T follicular helper cell (primary cell): Measurements from ENCODE around the gene CDC42EP5.
"Not testable (repeated sequence)": the region's sequence is repeated elsewhere in the genome, so short reads cannot be mapped to it uniquely, and the experiment has no call there.

ENCODE experiments used
- DNase-seq: peaks from one replicate; pipeline ENCODE4 v3.0.0-alpha.2; 2020; ENCODE audit warnings: low read depth

The CDC42EP5 gene

DNA sequence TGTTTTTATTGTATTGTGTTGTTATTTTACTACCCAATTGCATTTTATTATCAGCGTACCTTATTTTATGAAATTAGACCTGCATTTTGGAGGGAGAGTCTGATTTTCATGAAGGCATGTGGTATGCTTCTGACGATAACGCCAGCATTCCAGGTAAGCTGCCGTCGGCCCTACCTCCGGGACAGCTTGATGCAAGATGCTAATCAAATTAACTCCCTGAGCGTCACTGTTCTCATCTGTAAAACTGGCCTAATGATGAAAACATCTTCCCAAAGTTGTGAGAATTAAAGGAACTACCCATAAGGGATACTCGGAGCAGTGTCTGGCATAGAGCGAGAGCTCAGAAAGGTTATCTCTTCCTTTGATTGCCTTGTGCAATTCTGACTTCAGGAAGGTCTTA, 16.7 kb upstream of the CDC42EP5 start:
- DNase-seq: no peak

DNA sequence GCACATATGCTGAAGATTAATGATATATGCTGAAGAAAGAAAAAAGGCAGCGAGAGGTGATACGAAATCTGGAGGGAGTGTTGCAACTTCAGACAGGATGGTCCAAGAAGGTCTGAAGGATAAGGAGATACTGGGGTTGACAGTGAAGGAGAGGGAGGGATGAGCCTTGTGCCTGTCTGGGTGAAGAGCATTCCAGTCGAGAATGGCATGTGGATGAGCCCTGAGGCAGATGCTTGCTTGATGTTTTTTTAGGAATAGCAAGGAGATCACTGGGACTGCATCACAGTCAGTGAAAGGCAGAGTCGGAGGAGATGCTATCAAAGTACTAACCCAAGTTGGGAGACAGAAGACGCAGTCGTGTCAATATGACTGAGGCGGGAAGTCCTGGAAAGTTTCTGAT, 16.2 kb upstream of the CDC42EP5 start:
- DNase-seq: no peak

DNA sequence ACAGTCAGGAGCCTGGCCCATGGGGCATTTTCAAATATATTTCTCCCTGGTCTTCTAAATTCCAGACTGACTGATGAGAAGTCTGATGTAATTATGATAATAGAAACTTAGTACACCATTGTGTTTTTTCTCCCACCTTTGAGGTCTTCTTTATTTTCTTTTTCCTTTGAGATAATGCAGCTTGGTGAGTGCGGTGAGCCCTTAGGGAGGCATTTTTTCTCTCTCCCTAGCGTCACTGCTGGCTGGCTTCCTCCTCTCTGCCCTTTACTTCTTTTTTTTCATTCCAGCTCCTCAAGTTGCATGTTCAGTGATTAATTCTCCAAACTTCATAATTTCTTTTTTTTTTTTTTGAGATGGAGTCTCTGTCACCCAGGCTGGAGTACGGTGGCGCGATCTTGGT, 12.8 kb upstream of the CDC42EP5 start:
- DNase-seq: no peak

DNA sequence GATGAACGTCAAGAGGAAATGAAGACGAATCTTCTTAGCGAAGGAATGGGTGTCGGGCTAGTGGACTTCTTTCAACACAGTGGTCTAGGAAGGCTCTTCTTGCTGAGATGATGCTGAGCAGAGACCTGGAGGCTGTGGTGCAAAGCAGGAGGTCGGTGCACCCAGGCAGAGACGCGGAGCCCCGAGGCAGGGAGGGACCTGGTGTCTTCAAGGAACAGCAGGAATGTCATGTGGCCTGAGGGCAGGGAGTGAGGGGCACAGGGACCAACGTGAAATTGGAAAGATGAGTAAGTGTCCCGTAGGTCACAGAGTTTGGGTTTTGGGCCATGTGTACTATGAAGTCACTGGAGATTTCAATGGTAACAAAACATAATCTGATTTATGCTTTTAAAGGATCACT, 11.4 kb upstream of the CDC42EP5 start:
- no peak for DNase-seq

DNA sequence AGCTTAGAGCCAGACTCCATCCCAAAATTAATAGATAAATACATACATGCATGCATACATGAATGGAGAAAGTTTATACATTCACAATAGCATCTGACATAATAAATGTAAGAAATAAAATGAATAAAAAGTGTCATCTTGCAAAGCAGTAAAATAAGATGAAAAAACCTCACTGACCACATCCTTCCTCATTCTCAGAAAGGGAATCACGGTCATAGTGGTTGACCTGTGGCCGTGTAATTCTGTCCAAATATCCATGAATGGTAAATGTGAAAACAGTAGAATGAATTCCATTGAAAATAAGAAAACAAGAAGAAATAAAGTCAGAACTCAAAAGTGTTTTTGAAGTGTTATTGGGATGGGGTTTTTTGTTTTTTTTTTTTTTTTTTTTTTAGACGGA, 9.8 kb upstream of the CDC42EP5 start:
- no peak for DNase-seq

DNA sequence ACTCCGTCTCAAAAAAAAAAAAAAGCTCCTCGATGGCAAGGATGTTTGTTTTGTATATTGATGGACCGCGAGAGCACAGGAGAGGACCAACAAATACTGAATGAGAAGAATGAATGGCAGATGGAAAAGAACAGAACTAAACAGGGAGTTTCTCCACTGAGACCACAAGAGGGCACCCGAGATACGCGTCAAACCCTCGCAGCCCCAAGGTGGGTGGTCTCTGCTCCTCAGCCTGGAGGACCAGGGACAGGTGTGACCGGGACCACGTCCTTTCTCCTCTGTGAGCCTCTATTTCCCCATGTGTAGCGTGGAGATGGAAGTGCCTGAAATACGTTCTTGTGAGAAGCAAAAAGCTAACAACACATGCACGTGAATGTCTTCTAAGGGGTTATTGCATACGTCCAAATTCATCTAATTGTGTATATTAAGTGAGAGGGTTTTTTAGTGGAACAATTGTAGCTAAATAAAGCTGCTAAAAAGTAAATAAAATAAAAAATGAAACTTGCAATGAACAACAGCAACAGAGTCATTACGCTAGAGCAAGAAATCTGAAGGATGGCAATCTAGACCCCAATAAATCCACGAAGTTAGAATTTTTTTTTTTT, 8.3 kb upstream of the CDC42EP5 start:
- DNase-seq: no peak

DNA sequence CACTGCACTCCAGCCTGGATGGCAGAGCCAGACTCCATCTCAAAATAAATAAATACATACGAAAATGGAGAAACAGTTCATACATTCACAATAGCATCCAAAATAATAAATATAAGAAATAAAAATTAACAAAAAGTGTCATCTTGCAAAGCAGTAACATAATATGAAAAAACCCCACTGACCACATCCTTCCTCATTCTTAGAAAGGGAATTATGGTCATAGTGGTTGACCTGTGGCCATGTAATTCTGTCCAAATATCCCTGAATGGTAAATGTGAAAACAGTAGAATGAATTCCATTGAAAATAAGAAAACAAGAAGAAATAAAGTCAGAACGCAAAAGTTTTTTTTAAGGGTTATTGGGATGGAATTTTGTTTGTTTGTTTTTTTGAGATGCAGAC, 7.0 kb upstream of the CDC42EP5 start:
- no peak for DNase-seq

DNA sequence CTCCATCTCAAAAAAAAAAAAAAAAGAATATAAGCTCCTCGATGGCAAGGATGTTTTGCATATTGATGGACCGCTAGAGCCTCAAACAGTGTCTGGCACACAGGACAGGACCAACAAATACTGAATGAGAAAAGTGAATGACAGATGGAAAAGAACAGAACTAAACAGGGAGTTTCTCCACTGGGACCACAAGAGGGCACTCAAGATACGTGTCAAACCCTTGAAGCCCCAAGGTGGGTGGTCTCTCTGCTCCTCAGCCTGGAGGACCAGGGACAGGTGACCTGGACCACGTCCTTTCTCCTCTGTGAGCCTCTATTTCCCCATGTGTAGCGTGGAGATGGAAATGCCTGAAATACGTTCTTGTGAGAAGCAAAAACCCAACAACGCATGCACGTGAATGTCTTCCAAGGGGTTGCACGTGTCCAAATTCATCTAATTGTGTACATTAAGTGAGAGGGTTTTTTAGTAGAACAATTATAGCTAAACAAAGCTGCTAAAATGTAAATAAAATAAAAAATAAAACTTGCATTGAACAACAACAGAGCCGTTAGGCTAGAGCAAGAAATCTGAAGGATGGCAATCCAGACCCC, 5.7 kb upstream of the CDC42EP5 start:
- DNase-seq: no peak

DNA sequence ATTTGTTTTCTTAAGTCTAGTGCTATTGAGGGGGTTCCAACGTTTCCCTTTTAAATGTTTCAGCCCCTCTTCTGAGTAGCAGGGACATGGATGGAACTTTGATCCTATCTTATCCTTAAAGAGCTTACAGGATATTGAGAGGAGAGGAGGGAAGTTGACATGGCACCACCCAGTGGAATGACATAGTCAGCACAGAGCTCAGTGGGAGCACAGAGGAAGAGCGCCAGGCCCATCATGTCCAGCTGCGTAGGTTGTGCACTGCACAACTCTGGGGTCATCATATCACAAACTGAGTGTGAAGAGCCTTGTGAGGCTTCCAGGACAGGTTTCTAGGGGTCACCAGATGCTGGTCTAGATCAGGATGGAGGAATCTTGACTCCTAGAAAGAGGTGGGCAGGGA, 4.6 kb upstream of the CDC42EP5 start:
- no peak for DNase-seq

DNA sequence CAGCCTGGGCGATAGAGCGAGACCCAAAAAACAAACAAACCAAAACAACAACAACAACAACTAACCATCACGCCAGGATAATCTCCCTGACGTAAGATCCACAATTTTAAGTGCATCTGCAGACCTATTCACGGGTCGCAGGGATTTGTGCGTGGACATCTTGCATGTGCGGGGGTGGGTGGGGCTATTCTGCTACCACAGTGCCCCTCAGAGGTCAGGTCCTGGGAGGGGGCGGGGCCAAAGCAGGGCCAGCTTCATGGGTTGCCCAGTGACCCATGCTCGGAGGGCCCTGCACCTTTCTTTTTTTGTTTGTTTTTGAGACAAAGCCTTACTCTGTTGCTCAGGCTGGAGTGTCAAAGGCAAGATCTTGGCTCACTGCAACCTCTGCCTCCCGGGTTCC, 2.6 kb upstream of the CDC42EP5 start:
- no peak for DNase-seq

DNA sequence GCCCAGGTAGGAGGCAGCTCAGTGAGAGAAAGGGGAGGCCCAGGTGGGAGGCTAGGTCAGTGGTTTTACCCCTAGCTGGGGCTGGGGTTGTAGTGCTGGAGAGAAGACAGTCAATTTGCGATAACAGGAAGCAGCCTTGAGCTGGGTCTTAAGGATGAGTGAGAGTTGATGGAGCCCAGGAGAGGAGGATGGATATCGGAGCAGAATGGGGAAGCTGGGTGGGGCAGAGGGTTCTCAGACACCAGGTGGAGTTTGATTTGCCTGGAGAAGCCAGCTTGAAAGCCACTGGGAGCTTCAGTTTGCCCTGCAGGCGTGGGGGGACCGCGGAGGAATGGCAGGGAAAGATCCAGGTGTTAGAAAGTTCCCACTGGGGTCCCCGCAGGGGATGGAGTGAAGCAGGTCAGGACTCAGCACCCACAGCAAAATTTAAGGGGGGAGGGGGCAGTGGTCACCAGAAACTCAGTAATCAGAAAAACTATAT, 836 bp upstream of the CDC42EP5 start:
- DNase-seq: no peak

DNA sequence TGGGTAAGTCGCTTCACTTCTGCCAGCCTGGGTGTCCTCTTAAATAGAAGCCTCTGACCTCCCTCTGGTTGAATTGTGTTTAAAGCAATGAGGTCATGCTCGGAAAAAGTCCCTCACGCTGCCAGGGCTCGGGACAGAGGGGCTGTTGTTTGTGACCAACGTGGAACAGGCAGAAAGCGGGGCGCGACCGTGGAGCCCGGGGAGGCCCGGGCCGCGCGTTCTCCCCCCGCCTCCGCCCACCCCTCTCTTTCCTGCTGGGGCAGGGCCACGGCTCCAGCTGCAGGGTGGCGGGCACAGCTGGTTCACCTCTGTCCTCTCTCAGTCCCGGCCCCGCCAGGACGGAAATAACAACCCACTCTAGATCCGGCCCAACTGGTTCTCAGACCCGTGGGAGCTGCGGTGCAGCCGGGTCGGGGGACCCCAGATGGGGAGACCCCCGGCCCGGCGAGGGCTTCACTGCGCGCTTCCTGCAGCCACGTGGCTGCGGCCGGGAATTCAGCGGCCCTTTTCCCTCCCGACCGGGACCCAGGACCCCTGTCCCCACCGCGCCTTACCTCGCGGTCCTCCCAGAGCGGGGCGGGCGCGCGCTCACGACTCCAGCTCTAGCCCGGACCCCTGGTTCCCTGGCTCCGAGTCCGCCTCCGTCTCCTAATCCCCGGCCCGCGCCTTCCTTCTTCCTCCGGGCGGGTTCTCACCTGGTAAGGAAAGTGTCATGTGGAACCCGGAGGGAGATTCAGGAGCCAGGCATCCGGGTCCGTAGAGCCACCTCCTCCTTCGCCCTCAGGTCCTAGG, 1.9 kb downstream of the CDC42EP5 start:
- no peak for DNase-seq

DNA sequence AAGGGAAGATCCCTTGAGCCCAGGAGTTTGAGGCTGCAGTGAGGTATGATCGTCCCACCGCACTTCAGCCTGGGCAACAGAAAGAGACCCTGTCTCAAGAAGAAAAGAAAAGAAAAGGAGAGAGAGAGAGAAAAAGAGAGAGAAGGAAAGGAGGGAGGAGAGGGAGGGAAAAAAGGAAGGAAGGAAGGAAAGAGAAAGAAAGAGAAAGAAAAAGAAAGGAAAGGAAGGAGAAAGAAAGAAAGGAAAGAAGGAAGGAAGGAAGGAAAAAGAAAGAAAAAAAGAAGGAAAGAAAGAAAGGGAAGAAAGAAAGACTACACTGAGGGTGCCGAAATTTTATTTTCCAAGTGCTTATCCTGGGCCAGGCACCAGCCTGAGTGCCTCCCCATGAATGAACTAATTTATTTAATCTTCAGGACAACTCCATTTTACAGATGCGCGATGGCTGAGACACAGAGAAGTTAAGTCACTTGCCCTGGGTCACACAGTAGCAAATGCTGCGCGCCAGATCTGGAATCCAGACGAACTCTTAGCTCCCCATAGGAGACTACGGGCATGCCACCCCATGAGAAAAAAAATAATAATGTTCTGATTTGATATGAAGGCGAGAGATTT, 2.7 kb downstream of the CDC42EP5 start:
- no peak for DNase-seq

DNA sequence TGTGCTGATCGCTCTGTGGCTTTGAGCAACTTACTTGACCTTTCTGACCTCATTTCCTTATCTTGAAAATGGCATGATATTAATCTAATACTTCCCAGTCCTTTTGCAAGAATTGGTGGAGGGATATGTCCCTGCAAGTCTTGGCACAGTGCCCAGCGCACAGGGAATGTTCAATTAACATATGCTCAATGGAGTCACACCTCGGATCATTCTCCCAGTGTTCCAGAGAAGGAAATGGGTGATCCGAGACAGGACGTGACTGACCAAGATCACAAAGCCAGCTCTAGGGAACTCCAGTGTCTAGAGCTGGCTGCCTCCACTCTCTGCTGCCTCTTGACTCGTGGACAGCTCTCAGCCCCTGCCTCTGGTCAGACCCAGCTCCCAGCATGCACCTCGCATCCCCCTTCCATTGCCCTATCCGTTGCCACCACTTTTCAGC, 3.6 kb downstream of the CDC42EP5 start:
- DNase-seq: no peak

DNA sequence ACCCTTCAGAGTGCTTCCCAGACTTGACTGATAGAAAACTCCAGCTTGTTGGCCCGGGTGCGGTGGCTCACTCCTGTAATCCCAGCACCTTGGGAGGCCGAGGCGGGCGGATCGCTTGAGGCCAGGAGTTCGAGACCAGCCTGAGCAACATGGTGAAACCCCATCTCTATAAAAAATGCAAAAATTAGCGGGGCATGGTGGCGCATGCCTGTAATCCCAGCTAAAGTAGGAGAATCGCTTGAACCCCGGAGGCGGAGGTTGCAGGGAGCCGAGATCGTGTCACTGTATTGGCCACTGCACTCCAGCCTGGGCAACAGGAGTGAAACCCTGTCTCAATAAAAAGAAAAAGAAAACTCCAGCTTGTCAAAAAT, 7.0 kb downstream of the CDC42EP5 start:
- DNase-seq: not testable (repeated sequence)

DNA sequence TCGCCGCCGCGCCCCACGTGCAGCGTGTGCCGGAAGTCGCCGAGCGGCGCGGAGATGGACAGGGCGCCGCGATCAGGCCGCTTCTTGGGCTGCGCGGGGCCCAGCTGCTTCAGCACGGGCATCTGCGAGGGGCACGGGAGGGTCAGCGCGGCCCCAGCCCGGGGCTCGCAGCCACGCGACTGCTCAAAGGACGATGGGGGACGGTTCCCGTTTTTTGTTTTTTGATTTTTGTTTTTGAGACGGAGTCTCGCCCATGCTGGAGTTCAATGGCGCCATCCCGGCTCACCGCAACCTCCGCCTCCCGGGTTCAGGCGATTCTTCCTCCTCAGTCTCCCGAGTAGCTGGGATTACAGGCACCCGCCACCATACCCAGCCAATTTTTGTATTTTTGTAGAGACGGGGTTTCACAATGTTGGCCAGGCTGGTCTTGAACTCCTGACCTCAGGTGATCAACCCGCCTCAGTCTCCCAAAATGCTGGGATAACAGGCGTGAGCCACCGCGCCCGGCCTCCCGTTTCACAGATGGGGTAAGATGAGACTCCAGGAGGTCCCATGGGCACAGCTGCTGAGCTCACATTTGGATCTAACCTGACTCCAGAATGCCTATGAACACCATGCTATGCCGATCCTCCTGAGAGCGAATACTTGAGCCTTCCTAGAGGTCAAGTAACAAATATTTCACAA, 7.5 kb downstream of the CDC42EP5 start:
- DNase-seq: no peak

DNA sequence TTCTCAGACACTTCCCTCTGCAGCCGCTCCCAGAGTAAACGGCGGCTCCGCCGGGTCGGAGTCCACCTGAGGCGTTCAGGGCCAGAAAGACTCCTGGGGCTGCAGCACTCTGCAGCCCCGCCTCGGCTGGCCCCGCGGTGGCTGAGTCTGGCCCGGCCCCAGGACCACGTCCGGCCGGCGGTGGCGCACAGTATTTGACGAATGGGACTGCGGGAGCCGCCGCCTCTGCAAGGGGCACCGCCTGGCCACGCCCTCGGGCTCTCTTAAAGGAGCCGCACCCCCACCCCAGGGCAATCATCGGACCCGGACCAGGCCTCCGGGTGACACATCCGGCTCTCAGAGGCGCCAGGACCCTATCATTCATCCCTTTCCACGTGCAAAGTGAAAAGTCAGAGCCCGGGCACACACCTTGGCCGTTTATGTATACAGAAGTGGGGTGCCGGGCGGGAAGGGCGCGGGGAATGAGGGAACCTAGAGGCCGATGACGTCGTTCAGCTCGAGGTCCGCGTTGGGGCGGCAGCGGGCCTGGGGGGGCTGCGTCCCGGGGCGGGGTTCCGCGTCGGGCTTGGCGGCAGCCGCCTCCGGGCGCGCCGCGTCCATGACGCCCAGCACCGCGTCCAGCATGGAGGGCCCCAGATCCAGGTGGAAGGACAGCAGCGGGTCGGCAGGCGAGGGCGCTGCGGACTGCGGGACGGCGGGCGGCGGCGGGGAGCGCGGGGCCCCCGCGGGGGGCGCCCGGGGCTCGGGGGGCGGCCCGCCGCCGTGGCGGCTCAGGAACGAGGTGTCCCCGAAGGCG, 8.3 kb downstream of the CDC42EP5 start:
- peak; percentile 35 for DNase-seq

DNA sequence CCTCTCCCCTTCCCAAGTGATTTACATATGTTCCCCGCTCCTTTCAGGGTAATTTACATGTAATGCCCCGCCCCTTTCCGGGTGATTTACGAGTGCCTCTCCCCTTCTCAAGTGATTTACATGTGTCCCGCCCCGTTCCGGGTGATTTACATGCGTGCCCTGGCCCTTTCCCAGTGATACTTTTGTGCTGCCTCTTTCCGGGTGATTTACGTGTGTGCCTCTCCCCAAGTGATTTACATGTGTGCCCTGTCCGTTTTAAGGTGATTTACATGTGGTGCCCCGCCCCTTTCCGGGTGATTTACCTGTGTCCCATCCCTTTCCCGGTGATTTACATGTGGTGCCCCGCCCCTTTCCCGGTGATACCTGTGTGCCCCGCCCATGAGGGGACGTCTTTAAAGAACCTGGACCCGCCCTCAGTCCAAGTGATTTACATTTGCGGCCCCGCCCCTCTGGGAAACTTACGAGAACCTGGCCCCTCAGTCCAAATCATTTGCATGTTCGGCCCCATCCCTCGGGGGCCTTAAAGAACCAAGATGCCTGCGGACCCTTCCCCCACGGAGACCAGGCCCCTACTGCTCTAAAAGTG, 9.0 kb downstream of the CDC42EP5 start:
- peak; percentile 79 for DNase-seq

DNA sequence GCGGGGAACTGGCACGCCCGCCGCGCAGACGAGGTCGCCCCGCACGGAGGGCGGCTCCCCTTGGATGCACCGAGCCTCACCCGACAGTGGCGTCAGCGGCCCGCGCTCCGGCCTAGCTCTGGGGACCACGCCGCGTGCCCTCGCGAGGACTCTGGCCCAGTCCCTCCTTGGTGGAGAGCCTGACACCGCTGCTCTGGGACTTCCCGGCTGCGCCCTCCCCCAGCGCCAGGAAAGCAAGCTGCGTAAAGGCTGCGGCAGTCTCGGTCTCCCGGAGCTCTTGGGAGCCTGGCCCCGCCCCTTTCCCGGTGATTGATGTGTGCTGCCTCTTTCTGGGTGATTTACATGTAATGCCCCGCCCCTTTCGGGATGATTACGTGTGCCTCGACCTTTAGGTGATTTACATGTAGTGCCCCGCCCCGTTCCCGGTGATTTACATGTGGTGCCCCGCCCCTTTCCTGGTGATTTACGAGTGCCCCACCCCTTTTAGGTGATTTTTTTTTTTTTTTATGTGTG, 9.5 kb downstream of the CDC42EP5 start, which contains the start of gene LENG9:
Gene LENG9 (minus strand): TSS at position 248 of the 513 bp plus-strand sequence. CDS start 252 bp downstream, outside the sequence.
- peak; percentile 94 for DNase-seq

DNA sequence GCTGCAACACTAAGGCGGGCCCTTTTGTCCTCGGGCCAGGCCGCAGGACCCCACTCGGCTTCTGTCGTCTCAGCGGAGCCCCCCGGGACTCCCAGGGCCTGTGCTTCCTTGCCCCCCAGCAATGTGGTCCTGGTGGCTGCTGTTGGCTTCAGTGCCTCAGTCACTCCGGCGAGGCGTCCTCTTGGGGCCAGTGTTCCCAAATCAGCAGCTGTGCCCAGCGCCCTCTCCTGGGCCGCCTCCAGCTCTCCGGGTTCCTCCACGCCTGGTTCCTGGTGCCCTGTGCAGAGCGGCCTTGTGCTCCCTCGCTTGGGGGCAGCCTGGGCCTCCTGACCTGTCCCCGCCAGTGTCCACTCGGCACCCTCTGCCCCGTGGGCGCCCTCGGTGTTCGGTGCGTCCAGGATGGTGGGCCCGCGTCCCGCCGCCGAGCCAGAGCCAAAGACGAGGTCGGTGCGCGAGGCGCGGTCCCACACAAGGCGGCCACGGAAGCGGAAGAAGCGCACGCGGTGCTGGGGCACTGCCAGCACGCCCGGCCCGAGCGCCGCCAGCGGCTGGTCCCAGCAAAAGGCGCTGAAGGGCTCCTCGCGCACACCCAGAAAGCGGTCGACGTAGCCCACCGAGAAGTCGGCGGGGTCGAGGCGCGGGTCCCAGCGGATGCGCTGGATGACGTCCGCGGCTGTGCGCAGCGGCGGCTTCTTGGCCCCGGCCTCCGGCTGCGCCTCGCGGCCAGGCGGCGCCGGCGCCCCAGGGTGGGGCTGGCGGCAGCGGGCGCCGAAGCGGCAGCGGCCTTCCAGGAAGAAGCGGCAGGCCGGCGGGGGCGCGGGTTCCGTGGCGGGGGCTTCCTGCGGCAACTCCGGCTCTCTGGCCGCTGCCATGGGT, 10.2 kb downstream of the CDC42EP5 start:
- peak; percentile 53 for DNase-seq
